SK-N-SH (cell line): ENCODE data around the gene VAMP5. TPM values are rescaled to one million over a fixed set of nuclear protein-coding genes. Genes with fewer than 3 reads are reported as not detected.

Experiments
- CTCF ChIA-PET: fragments of 300-600, 350-600 bp; formaldehyde crosslinking; extraction: SDS; loops from one replicate; lab custom pipeline; 2021; lab: Yijun Ruan, JAX
- POLR2A ChIA-PET: fragments of 350-600 bp; sonication (Branson Sonifier 250); formaldehyde crosslinking; extraction: SDS; loops from one replicate; lab custom pipeline; 2020; ENCODE audit warnings: antibody characterized with exemption, inconsistent platforms; lab: Yijun Ruan, JAX
- DNase-seq: peaks from one replicate; pipeline ENCODE4 v3.0.0; 2012
- H2AFZ ChIP-seq: fragments of 200-600 bp; sonication (generic); 2 replicates; pipeline ENCODE4 v1.8.1; 2016; ENCODE audit warnings: antibody characterized with exemption, mild to moderate bottlenecking, low read depth
- H3F3A ChIP-seq: fragments of 200-600 bp; sonication (generic); replicated peaks from 2 replicates; pipeline ENCODE3; 2016; ENCODE audit warnings: antibody characterized with exemption, mild to moderate bottlenecking; ENCODE audit not compliant: insufficient read depth
- H3K27ac ChIP-seq, 2 experiments: fragments of 200-500 bp in 1 of 2; fragments of 200-600 bp in 1 of 2; sonication (Bioruptor generic) in 1 of 2; sonication (generic), shearing (Covaris generic) in 1 of 2; 2 replicates each; pipeline versions ENCODE4 v1.5.1 to v1.6.1; 2014 to 2016; ENCODE audit warnings: low read depth in 2 of 2, inconsistent platforms in 1 of 2, low read length in 1 of 2, mild to moderate bottlenecking in 1 of 2, mixed read lengths in 1 of 2
- H3K27me3 ChIP-seq: fragments of 200-600 bp; sonication (generic), shearing (Covaris generic); 2 replicates; pipeline ENCODE4 v1.6.1; 2016; ENCODE audit warnings: mixed run types; ENCODE audit not compliant: insufficient read depth
- H3K36me3 ChIP-seq, 2 experiments: fragments of 200-500 bp in 1 of 2; fragments of 200-600 bp in 1 of 2; sonication (Bioruptor generic) in 1 of 2; sonication (generic) in 1 of 2; replicated peaks in 1 of 2; 2 replicates each; pipeline versions ENCODE3 to v1.5.1; 2014 to 2016; ENCODE audit warnings: low read length in 1 of 2, mild to moderate bottlenecking in 1 of 2; ENCODE audit not compliant: insufficient read depth in 2 of 2, control insufficient read depth in 1 of 2
- H3K4me1 ChIP-seq, 2 experiments: fragments of 200-500 bp in 1 of 2; fragments of 200-600 bp in 1 of 2; sonication (Bioruptor generic) in 1 of 2; sonication (generic), shearing (Covaris generic) in 1 of 2; 2 replicates each; pipeline versions ENCODE4 v1.5.1 to v1.6.1; 2014 to 2016; ENCODE audit warnings: low read depth in 1 of 2, low read length in 1 of 2, mixed run types in 1 of 2; ENCODE audit not compliant: insufficient read depth in 2 of 2, control insufficient read depth in 1 of 2
- H3K4me2 ChIP-seq: fragments of 200-600 bp; sonication (generic), shearing (Covaris generic); 2 replicates; pipeline ENCODE4 v1.6.1; 2017; ENCODE audit warnings: mixed run types
- H3K4me3 ChIP-seq, 2 experiments: fragments of 200-500 bp in 1 of 2; fragments of 200-600 bp in 1 of 2; sonication (Bioruptor generic) in 1 of 2; sonication (generic), shearing (Covaris generic) in 1 of 2; 2 replicates each; pipeline versions ENCODE4 v1.5.1 to v1.8.1; 2014 to 2016; ENCODE audit warnings: low read depth in 2 of 2, inconsistent platforms in 1 of 2, low read length in 1 of 2, mild to moderate bottlenecking in 1 of 2, mixed read lengths in 1 of 2, moderate library complexity in 1 of 2
- H3K79me2 ChIP-seq: fragments of 200-600 bp; sonication (generic); 2 replicates; pipeline ENCODE4 v1.8.1; 2017; ENCODE audit warnings: mild to moderate bottlenecking; ENCODE audit not compliant: insufficient read depth
- H3K9ac ChIP-seq: fragments of 200-600 bp; sonication (generic); 2 replicates; pipeline ENCODE4 v1.6.1; 2017; ENCODE audit warnings: mixed run types
- H3K9me2 ChIP-seq: fragments of 200-600 bp; sonication (generic); 2 replicates; pipeline ENCODE4 v1.6.1; 2017; ENCODE audit warnings: mixed run types
- H3K9me3 ChIP-seq: fragments of 200-600 bp; sonication (generic); 2 replicates; pipeline ENCODE4 v1.6.1; 2017; ENCODE audit warnings: mixed run types, mild to moderate bottlenecking, moderate library complexity
- H4K20me1 ChIP-seq: fragments of 200-600 bp; sonication (generic); 2 replicates; pipeline ENCODE4 v1.6.1; 2017; ENCODE audit warnings: mild to moderate bottlenecking, mixed run types; ENCODE audit not compliant: insufficient read depth
- CHD2 ChIP-seq: fragments of 150-350 bp; IDR thresholded peaks from 2 replicates; pipeline ENCODE4 v1.6.1; 2018; ENCODE audit warnings: low read length; ENCODE audit not compliant: partially characterized antibody
- MXI1 ChIP-seq: IDR thresholded peaks from 2 replicates; pipeline ENCODE4 v1.6.1; 2012; ENCODE audit warnings: mild to moderate bottlenecking, low read depth, low read length, improper control_type of control experiment
- NFIC ChIP-seq: IDR thresholded peaks from 2 replicates; pipeline ENCODE4 v1.4.0; 2012; ENCODE audit warnings: borderline replicate concordance
- NRF1 ChIP-seq: IDR thresholded peaks from 2 replicates; pipeline ENCODE4 v1.6.1; 2012; ENCODE audit warnings: low read depth, mild to moderate bottlenecking, low read length
- POLR2AphosphoS5 ChIP-seq: IDR thresholded peaks from 2 replicates; pipeline ENCODE4 v1.6.1; 2012; ENCODE audit warnings: low read depth, low read length
- WGBS: methylation state at CpG from one replicate; pipeline ENCODE4 v1.1.6; 2017; ENCODE audit warnings: low lambda C conversion rate; 5-methylcytosine and 5-hydroxymethylcytosine counted together
- polyA plus RNA-seq, 3 experiments: library from polyadenylated mRNA; depleted of rRNA; stranded (reverse); fragments of >200 nt; gene quantifications; 2 replicates each; pipeline ENCODE4 v1.2.3, GENCODE V29; 2012
- TF ChIP-seq, protein P1 (sequence below): IDR thresholded peaks from 2 replicates; pipeline ENCODE4 v1.4.0; 2012; ENCODE audit warnings: low read depth, borderline replicate concordance

Gene VAMP5
- polyA plus RNA-seq, 1 of the 3 experiments (the other 2 are of a cell fraction) = 12.0 TPM

DNA sequence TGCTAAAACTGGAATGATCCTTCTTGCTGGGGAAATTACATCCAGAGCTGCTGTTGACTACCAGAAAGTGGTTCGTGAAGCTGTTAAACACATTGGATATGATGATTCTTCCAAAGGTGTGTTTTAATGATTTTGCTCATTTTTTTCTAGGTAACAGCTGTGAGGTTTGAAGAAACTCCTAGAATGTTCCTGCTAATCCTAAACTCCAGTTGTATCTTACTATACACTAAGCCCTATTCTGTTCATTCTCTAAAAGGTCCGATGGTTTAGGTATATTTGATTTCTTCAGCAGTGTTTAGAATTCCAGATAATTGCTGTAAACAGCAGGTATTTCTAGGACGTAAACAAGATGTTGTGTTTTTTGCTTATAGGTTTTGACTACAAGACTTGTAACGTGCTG lies 43.0 kb upstream of the VAMP5 start:
- DNase-seq = no peak
- peaks cover 29 to 36% of the 10 kb centered on the region in 2 experiments; a peak in 3 of 4 replicates for H3K4me1 ChIP-seq
- H3K9me2 ChIP-seq = no peaks in the 10 kb centered on the region
- H3K27me3 ChIP-seq = no peaks in the 10 kb centered on the region
- peaks cover 66% of the 10 kb centered on the region for H3K79me2 ChIP-seq
- H3K4me3 ChIP-seq = peak overlapping the region; percentile 94 to 99
- H3K36me3 ChIP-seq = peaks cover 55 to 56% of the 10 kb centered on the region in 2 experiments
- no peak for TF ChIP-seq MXI1
- TF ChIP-seq NFIC = no peak
- TF ChIP-seq CHD2 = no peak
- TF ChIP-seq, all 33 proteins: peak for 0
- peaks cover 63% of the 10 kb centered on the region for H4K20me1 ChIP-seq
- H3K27ac ChIP-seq = peak overlapping the region in 1 of 2 experiments; percentile 43; a peak in 2 of 4 replicates
- peak overlapping the region; percentile 99; the same call in 1 of the 2 replicates for H3K9ac ChIP-seq
- H2AFZ ChIP-seq = no peak overlapping the region
- H3F3A ChIP-seq = peaks cover 39% of the 10 kb centered on the region
- POLR2A ChIA-PET = interaction anchor here (1.6 to 6.1 kb wide), 9 partner anchors 10 to 121 kb away, joined by 5 to 106 read pairs (median 75); partner anchors contain the start of genes GGCX and SH2D6
- CTCF ChIA-PET = interaction anchor here (1.6 to 10.6 kb wide), 4 partner anchors 9 to 120 kb away, joined by 4 to 146 read pairs (median 86); partner anchors contain the start of gene SH2D6
- H3K9me3 ChIP-seq = no peaks in the 10 kb centered on the region
- peak overlapping the region; percentile 91 for H3K4me2 ChIP-seq
- 25% methylated on average over 4 of the region's 4 CpGs for WGBS

GRCh38 chr2:85541753-85542457 lies 42.3 kb upstream of the VAMP5 start:
- H3K9me2 ChIP-seq = no peaks in the 10 kb centered on the region
- H3K4me3 ChIP-seq = peak overlapping the region; percentile 94 to 99; a peak in 3 of 4 replicates
- H3K9ac ChIP-seq = peak overlapping the region; percentile 99; the same call in 1 of the 2 replicates
- no peak overlapping the region for H2AFZ ChIP-seq
- H3K4me2 ChIP-seq = peak overlapping the region; percentile 91
- peaks cover 59% of the 10 kb centered on the region for H3K79me2 ChIP-seq
- H3F3A ChIP-seq = peaks cover 45% of the 10 kb centered on the region
- H3K4me1 ChIP-seq = peaks cover 22 to 30% of the 10 kb centered on the region in 2 experiments; a peak in 3 of 4 replicates
- POLR2A ChIA-PET = interaction anchor here (0.6 to 6.1 kb wide), 9 partner anchors 9 to 662 kb away, joined by 3 to 106 read pairs (median 75); partner anchors contain the start of gene SH2D6
- peaks cover 56 to 59% of the 10 kb centered on the region in 2 experiments for H3K36me3 ChIP-seq
- TF ChIP-seq POLR2AphosphoS5 = peak; percentile 11; the same call in 1 of the 2 replicates
- TF ChIP-seq, protein P1, sequence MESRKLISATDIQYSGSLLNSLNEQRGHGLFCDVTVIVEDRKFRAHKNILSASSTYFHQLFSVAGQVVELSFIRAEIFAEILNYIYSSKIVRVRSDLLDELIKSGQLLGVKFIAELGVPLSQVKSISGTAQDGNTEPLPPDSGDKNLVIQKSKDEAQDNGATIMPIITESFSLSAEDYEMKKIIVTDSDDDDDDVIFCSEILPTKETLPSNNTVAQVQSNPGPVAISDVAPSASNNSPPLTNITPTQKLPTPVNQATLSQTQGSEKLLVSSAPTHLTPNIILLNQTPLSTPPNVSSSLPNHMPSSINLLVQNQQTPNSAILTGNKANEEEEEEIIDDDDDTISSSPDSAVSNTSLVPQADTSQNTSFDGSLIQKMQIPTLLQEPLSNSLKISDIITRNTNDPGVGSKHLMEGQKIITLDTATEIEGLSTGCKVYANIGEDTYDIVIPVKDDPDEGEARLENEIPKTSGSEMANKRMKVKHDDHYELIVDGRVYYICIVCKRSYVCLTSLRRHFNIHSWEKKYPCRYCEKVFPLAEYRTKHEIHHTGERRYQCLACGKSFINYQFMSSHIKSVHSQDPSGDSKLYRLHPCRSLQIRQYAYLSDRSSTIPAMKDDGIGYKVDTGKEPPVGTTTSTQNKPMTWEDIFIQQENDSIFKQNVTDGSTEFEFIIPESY = no peak
- TF ChIP-seq NRF1 = no peak
- peak overlapping the region in 1 of 2 experiments; percentile 43; a peak in 3 of 4 replicates for H3K27ac ChIP-seq
- H4K20me1 ChIP-seq = peaks cover 63% of the 10 kb centered on the region
- DNase-seq = no peak
- CTCF ChIA-PET = interaction anchor here (7.4 to 10.6 kb wide), 3 partner anchors 8 to 121 kb away, joined by 61 to 146 read pairs (median 111); partner anchors contain the start of gene SH2D6
- H3K27me3 ChIP-seq = no peaks in the 10 kb centered on the region
- no peaks in the 10 kb centered on the region for H3K9me3 ChIP-seq
- WGBS = 62% methylated on average over 5 of the region's 5 CpGs
